Left lobe of liver (tissue), 2 donors: ENCODE data around the gene PHF14. TPM values are rescaled to one million over a fixed set of nuclear protein-coding genes. Genes with fewer than 3 reads are reported as not detected.
A peak's percentile ranks its signal among the peaks of the same experiment; 100 is the strongest.
"Not testable (repeated sequence)": the region's sequence is repeated elsewhere in the genome, so short reads cannot be mapped to it uniquely, and the experiment has no call there.

Experiments
- ATAC-seq: fragments of 200-7000 bp; cut with Tn5 transposase; one replicate; pipeline ENCODE4 v1.9.1; 2020; ENCODE audit warnings: mild to moderate bottlenecking, moderate library complexity
- DNase-seq: peaks from one replicate; pipeline ENCODE4 v3.0.0-alpha.2; 2020; ENCODE audit warnings: low spot score
- total RNA-seq: library from RNA; stranded (reverse); gene quantifications from one replicate; pipeline ENCODE4 v1.2.1, GENCODE V29; 2021
- donor health status: DM: no; HTN: no; CAD: no; lungs with moderate emphysema.
- donor health status: DM: no; HTN: yes; CAD: no.

The PHF14 gene
- total RNA-seq, 1 donor from 2014 or later = 14.7 TPM

DNA sequence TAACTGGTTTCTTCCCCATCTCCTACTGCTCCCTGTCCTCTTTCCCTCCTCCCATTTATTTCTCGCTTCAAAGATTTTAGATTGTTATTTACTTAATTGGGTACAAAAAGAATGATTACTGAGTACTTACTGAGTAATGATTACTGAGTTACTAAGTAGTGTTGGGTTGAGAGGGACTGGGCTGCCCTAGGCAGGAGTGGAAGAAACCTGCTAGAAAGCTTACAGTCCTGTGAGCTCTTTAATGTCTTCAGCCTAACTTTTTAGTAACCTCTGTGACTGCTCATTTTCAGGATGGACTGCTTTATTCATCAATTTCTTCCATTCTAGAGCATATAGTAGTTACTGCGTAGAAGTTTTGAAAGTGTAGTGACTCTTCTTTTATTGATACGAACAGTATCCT is 7.6 kb downstream of the PHF14 start:
- ATAC-seq (no peak), DNase-seq (no peak)

DNA sequence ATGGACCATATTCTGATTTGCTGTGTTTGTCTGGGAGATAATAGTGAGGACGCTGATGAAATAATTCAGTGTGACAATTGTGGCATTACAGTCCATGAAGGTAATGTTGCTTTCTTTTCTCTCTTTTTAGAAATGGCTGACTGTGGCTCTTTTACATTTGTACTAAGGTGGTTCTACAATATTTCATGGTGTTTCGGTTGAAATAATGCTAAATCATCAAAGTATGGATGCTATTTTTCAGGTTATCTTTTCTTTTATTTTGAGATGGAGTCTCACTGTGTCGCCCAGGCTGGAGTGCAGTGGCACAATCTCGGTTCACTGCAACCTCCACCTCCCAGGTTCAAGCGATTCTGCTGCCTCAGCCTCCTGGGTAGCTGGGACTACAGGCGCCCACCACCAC is 17.1 kb downstream of the PHF14 start:
- not testable (repeated sequence) for DNase-seq, ATAC-seq

DNA sequence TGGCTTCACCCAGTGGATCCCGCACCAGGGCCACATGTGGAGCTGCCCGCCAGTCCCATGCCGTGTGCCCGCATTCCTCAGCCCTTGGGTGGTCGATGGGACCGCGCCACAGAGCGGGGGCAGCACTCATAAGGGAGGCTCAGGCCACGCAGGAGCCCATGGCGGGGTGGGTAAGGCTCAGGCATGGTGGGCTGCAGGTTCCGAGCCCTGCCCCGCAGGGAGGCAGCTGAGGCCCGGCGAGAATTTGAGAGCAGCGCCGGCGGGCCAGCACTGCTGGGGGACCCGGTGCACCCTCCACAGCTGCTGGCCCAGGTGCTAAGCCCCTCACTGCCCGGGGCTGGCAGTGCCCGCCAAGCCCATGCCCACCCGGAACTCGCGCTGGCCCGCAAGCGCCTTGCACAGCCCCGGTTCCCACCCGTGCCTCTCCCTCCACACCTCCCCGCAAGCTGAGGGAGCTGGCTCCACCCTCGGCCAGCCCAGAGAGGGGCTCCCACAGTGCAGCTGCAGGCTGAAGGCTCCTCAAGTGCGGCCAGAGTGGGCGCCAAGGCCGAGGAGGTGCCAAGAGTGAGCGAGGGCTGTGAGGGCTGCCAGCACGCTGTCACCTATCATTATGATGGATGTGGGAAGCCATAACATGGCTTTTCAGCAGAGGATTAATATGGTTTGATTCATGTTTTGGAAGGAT is 22.0 kb downstream of the PHF14 start:
- DNase-seq = not testable (repeated sequence)

GRCh38 chr7:10998996-10999757 is 25.5 kb downstream of the PHF14 start:
- ATAC-seq (peak; percentile 34), DNase-seq (no peak)

More for the DNA sequence above, 22.0 kb downstream of the PHF14 start:
- not testable (repeated sequence) for ATAC-seq

- no peak for ATAC-seq
- no peak for DNase-seq
Observed at GRCh38 chr7:11005202-11005601, 31.5 kb downstream of the PHF14 start.

GRCh38 chr7:11006291-11006690 is 32.6 kb downstream of the PHF14 start:
- DNase-seq = no peak
- no peak for ATAC-seq

- DNase-seq = no peak
- ATAC-seq = no peak
Observed at GRCh38 chr7:11009631-11010030, 36.0 kb downstream of the PHF14 start.

DNA sequence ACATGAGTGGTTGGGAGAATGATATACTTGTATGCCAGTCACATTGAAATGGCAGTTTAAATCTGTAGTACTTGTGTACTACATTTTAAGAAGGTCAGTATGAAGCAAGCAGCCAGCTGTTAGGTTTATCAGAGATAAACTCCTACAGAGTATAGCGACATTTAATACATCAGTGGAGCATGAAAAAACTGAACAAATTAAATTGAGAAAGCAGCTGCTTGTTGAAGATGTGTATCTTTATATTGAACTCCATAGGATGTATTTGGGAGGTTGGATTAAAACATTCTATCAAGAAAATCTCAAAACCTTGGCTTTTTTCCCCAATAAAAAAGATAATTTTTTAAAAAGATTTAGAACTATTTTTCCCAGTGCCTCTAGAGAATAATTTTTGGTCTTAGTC is 47.8 kb downstream of the PHF14 start:
- ATAC-seq = no peak
- DNase-seq = no peak

DNA sequence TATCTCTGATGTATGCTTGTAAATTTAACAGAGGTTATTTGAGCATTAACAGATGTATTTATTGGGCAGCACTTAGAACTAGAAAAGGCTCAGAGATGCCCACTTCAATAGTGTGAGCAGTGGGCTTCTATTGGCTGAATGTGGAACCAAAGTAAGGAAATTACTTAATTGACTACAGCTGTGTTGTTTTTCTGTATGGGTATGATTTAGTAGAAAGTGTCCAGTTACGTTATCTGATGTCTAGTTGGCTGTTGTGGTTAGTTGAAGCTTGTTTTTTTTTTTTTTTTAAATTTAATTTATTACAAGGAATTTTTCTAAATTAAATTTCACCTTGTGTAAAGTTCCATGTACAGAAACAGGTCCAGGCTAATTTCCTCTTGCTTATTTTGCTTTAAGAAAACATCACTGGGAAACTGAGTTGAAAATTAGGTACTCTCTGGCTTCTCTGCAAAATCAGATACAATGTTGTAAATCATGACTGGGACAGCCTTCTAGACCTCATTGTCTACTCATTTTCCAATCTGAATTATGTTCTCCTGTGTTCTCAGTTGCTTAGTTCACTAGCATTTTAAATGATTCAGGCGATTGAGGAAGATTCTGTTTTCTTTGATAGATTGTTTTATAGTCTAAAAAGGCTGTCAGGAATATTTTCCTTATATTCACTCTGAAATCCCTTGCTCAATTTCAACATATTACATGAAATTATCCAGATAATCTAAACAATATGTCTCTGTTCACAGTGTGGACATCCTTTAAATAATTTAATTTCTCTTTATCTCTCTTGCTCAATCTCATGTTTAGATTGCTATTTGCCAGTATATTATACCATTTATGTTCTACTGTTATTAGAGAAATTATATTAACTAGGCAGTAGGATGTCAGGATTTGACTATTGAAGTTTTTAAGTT is 53.0 kb downstream of the PHF14 start:
- no peak for DNase-seq
- no peak for ATAC-seq

- no peak for ATAC-seq
- no peak for DNase-seq
Observed at GRCh38 chr7:11035661-11036060, 62.0 kb downstream of the PHF14 start.

- ATAC-seq = no peak
- no peak for DNase-seq
Observed at GRCh38 chr7:11039974-11040373, 66.3 kb downstream of the PHF14 start.

- DNase-seq = no peak
- ATAC-seq = peak; percentile 71
Observed at GRCh38 chr7:11054033-11054432, 80.4 kb downstream of the PHF14 start.

GRCh38 chr7:11060893-11061292 is 87.2 kb downstream of the PHF14 start:
- no peak for ATAC-seq

GRCh38 chr7:11062110-11062509 is 88.4 kb downstream of the PHF14 start:
- DNase-seq (no peak), ATAC-seq (no peak)

More at GRCh38 chr7:11060893-11061292, 87.2 kb downstream of the PHF14 start:
- no peak for DNase-seq

- DNase-seq (no peak), ATAC-seq (no peak)
Observed at GRCh38 chr7:11069591-11069990, 95.9 kb downstream of the PHF14 start.

DNA sequence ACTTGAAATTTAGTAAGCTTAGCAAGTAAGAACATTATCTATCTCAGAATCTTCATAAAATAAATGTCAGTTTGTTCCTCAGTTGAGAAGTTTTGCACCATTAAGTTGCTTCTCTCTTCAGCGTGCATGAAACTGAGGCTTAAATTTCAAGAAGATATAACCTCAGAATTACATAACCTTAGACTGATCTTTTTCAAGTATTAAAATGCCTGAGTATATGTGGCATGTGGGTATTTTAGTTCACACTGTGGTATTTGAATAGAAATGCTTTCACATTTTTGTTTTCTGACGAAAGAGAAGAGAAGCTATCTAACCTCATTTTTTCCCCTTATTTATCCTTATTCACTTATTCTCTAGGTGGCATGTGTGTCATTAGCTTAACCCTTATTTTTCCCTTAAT is 104.1 kb downstream of the PHF14 start:
- DNase-seq = no peak
- ATAC-seq = no peak

GRCh38 chr7:11078247-11078834 is 104.7 kb downstream of the PHF14 start:
- DNase-seq (no peak), ATAC-seq (no peak)

DNA sequence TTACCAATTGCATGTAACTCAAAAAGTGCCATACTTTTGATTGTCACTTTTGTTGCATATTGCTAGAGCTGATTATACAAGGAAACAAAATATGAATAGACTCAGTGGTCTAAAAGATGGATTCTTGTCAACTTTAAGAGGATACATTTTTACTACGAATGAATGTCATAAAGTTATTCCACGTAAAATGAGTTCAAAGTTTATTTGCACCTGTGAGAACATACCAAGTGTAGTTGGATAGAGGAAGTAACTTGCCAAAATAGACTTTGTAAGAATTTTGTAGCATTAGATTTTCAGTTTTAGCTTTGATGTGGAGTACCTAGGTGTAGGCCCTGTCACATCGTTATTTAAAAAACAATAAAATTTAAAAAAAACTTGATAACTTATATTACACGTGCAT is 106.2 kb downstream of the PHF14 start:
- ATAC-seq = no peak
- no peak for DNase-seq

GRCh38 chr7:11082121-11082520 is 108.4 kb downstream of the PHF14 start:
- no peak for ATAC-seq
- DNase-seq = no peak

DNA sequence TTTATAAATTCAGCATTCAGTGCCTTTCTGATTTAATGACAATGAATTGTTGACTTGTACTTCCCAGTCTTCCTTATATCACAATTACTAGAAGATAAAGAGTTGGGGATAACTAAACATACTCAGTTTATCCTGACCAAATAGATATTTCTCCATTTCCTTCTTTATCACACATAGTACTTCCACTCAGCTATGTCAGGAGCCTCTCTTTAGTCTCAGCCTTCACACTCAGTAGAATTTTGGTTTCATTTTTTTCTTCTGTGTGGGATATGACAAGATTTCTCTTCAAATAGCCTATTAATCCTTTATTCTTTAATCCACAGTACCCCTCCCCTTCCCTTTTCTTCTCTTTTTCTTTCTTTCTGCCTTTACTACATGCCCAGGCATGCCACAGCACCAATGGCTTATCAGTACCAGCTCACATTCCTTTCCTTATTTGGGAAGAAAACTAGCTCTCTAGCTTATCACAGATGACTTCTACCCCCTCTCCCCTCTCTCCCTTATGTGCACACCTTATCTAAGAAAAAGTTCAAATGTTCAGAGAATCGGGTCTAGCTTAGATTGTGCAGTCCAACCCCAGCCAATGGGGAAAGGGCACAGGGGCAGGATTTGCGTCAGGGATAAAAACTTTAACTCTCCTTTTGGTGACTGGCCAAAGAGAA is 109.0 kb downstream of the PHF14 start:
- no peak for ATAC-seq
- no peak for DNase-seq

- DNase-seq = no peak
- ATAC-seq = no peak
Observed at GRCh38 chr7:11083214-11083568, 109.5 kb downstream of the PHF14 start.
